GM12878 (cell line): ENCODE measurements around the gene GABRB2.

ENCODE experiments used
- CBX5 ChIP-seq: sonication (generic); IDR thresholded peaks from 2 replicates; pipeline ENCODE4 v1.6.1; 2016; ENCODE audit warnings: low read depth, moderate library complexity, mild to moderate bottlenecking, inconsistent platforms
- HDGF ChIP-seq: fragments of 450-650 bp; IDR thresholded peaks from 2 replicates; pipeline ENCODE4 v1.6.1; 2016; ENCODE audit warnings: antibody characterized with exemption
- NR2C2 ChIP-seq: IDR thresholded peaks from 2 replicates; pipeline ENCODE4 v1.6.1; 2011; ENCODE audit warnings: borderline replicate concordance, low read depth; ENCODE audit not compliant: control insufficient read depth, insufficient read length
- POLR2AphosphoS5 ChIP-seq: IDR thresholded peaks from 2 replicates; pipeline ENCODE4 v1.6.1; 2011; ENCODE audit warnings: mild to moderate bottlenecking, low read length, inconsistent platforms
- RUNX3 ChIP-seq: IDR thresholded peaks from 2 replicates; pipeline ENCODE4 v1.6.1; 2012; ENCODE audit warnings: low read length, inconsistent platforms
- STAT3 ChIP-seq: IDR thresholded peaks from 2 replicates; pipeline ENCODE4 v1.6.1; 2011; ENCODE audit warnings: low read depth, low read length, improper control_type of control experiment
- TF ChIP-seq, protein P1 (sequence below), 3 experiments: IDR thresholded peaks in 2 of 3; conservative IDR thresholded peaks in 1 of 3; 2 replicates each; pipeline ENCODE4 v1.5.1; 2011; ENCODE audit warnings: low read depth in 3 of 3, low read length in 3 of 3, mild to moderate bottlenecking in 3 of 3, control low read depth in 2 of 3, moderate library complexity in 2 of 3, inconsistent platforms in 1 of 3, mixed read lengths in 1 of 3; ENCODE audit not compliant: control insufficient read depth in 2 of 3, insufficient read depth in 1 of 3; ENCODE audit errors: extremely low read depth in 1 of 3

DNA sequence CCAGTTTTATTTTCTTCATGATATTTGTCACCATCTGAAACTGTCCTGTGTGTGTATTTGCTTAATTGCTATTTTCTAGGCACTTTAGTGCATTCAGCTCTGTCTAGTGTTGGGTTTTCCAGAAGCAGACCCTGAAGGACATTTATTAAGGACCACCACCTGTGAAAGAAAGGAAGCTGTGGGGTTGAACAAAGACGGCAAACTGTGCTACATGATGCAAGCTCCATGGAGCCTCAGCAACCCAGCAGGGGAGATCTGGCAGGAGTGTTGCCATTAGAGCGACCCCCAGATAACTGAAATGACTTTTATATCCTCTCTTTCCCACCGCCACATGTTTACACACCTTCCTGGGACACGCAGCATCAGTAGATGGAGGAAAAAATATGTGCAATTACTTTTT, 125.5 kb downstream of the GABRB2 start:
- TF ChIP-seq POLR2AphosphoS5 (no peak), CBX5 (no peak), RUNX3 (no peak), NR2C2 (no peak), HDGF (no peak), STAT3 (no peak)
- TF ChIP-seq, protein P1, sequence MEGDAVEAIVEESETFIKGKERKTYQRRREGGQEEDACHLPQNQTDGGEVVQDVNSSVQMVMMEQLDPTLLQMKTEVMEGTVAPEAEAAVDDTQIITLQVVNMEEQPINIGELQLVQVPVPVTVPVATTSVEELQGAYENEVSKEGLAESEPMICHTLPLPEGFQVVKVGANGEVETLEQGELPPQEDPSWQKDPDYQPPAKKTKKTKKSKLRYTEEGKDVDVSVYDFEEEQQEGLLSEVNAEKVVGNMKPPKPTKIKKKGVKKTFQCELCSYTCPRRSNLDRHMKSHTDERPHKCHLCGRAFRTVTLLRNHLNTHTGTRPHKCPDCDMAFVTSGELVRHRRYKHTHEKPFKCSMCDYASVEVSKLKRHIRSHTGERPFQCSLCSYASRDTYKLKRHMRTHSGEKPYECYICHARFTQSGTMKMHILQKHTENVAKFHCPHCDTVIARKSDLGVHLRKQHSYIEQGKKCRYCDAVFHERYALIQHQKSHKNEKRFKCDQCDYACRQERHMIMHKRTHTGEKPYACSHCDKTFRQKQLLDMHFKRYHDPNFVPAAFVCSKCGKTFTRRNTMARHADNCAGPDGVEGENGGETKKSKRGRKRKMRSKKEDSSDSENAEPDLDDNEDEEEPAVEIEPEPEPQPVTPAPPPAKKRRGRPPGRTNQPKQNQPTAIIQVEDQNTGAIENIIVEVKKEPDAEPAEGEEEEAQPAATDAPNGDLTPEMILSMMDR (IDR thresholded peaks at IDR 0.05 in 2 of 3, conservative IDR thresholded peaks at IDR 0.05 in 1 of 3; ENCODE audit: control insufficient read depth in 2 of 3, extremely low read depth in 1 of 3, insufficient read depth in 1 of 3, low read depth in 3 of 3, low read length in 3 of 3) = no peak
